Measurements from ENCODE around the gene FSIP1.

DNA sequence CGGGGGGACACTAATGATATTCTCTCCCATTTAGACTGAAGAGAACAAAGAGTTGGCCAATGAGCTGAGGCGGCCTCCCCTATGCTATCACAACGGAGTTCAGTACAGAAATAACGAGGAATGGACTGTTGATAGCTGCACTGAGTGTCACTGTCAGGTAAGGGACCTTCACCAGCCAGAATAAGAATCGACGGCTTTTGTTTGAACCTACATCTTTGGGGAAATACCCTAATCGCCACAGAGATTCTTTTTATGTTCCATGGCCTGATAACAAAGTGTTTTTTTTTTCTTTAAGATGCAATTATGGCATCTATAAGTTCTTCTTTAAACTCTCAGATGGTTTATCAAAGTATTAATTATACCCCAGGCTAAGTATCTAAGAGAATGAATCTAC lies 198.4 kb downstream of the FSIP1 start:
- TF ChIP-seq, protein P1, sequence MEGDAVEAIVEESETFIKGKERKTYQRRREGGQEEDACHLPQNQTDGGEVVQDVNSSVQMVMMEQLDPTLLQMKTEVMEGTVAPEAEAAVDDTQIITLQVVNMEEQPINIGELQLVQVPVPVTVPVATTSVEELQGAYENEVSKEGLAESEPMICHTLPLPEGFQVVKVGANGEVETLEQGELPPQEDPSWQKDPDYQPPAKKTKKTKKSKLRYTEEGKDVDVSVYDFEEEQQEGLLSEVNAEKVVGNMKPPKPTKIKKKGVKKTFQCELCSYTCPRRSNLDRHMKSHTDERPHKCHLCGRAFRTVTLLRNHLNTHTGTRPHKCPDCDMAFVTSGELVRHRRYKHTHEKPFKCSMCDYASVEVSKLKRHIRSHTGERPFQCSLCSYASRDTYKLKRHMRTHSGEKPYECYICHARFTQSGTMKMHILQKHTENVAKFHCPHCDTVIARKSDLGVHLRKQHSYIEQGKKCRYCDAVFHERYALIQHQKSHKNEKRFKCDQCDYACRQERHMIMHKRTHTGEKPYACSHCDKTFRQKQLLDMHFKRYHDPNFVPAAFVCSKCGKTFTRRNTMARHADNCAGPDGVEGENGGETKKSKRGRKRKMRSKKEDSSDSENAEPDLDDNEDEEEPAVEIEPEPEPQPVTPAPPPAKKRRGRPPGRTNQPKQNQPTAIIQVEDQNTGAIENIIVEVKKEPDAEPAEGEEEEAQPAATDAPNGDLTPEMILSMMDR (conservative IDR thresholded peaks at IDR 0.05 in 1 of 2, IDR thresholded peaks at IDR 0.05 in 1 of 2; ENCODE audit: extremely low read depth in 1 of 2, insufficient read depth in 1 of 2, low read depth in 1 of 2, low read length in 2 of 2), result no peak
- TF ChIP-seq EZH2 (IDR thresholded peaks at IDR 0.05; ENCODE audit: borderline replicate concordance, low read length), result no peak

Data from mammary epithelial cell (primary cell).